ENCODE measurements around the gene MAPK8.

The MAPK8 gene

DNA sequence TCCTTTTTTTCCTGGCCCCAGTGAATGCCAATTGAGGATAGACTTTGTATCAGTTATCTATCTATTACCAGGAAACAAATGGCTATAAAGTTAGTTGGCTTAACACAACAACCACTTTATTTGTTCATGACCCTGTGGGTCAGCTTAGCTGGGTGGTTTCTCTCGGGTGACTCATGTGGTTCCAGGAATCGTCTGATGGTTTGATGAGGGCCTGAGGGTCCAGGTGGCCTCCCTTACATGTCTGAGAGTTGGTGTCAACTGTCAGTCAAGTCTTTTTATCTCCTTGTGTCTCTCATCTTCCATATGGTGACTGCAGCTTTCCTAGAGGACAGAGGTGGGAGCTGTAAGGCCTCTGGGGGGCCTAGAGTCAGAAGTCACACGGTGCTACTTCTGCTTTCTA, 15.3 kb upstream of the MAPK8 start:
- Histone ChIP-seq H3K27ac (ENCODE audit: low read depth, low read length) (no peak overlapping the region), H3K36me3 (ENCODE audit: insufficient read depth, low read length) (no peaks in the 10 kb centered on the region), H3K4me3 (ENCODE audit: low read depth, low read length) (no peak overlapping the region), H3K4me1 (ENCODE audit: control insufficient read depth, insufficient read depth, low read length, unreplicated experiment) (no peaks in the 10 kb centered on the region), H3K27me3 (ENCODE audit: insufficient read depth, low read length) (peaks cover 26% of the 10 kb centered on the region), H3K79me2 (ENCODE audit: control insufficient read depth, insufficient read depth, low read length, unreplicated experiment) (no peaks in the 10 kb centered on the region), H2AFZ (ENCODE audit: low read length, unreplicated experiment) (no peak overlapping the region)

GRCh38 chr10:48292616-48293015, 13.9 kb upstream of the MAPK8 start:
- H3K27ac ChIP-seq (ENCODE audit: low read depth, low read length): no peak overlapping the region
- H3K36me3 ChIP-seq (ENCODE audit: insufficient read depth, low read length): no peaks in the 10 kb centered on the region
- H3K27me3 ChIP-seq (ENCODE audit: insufficient read depth, low read length): peaks cover 15% of the 10 kb centered on the region; the same call in 1 of the 2 replicates
- H3K79me2 ChIP-seq (ENCODE audit: control insufficient read depth, insufficient read depth, low read length, unreplicated experiment): no peaks in the 10 kb centered on the region
- no peaks in the 10 kb centered on the region for H3K4me1 ChIP-seq (ENCODE audit: control insufficient read depth, insufficient read depth, low read length, unreplicated experiment)
- H2AFZ ChIP-seq (ENCODE audit: low read length, unreplicated experiment): no peak overlapping the region
- H3K4me3 ChIP-seq (ENCODE audit: low read depth, low read length): no peak overlapping the region

DNA sequence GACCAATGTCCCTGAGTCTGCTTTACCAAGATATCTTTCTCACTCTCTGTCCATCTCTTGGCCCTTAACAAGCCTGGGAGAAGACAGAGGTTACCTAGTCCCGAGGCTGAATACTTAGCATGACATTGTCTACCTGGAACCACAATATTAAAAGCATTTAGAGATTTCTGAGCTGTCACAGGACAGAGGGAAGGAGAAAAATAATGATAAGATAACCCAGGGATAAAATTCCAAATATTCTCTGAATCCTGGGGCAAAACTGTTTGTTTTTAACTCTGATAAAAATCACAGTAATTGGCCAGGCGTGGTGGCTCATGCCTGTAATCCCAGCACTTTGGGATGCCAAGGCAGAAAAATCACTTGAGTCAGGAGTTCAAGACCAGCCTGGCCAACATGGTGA, 12.0 kb upstream of the MAPK8 start:
- Histone ChIP-seq H3K4me3 (ENCODE audit: low read depth, low read length) (no peak overlapping the region), H3K27ac (ENCODE audit: low read depth, low read length) (no peak overlapping the region), H3K27me3 (ENCODE audit: insufficient read depth, low read length) (peaks cover 28% of the 10 kb centered on the region), H3K4me1 (ENCODE audit: control insufficient read depth, insufficient read depth, low read length, unreplicated experiment) (no peaks in the 10 kb centered on the region), H3K79me2 (ENCODE audit: control insufficient read depth, insufficient read depth, low read length, unreplicated experiment) (no peaks in the 10 kb centered on the region), H2AFZ (ENCODE audit: low read length, unreplicated experiment) (no peak overlapping the region), H3K36me3 (ENCODE audit: insufficient read depth, low read length) (no peaks in the 10 kb centered on the region)

- Histone ChIP-seq H3K4me3 (ENCODE audit: low read depth, low read length) (no peak overlapping the region), H3K36me3 (ENCODE audit: insufficient read depth, low read length) (no peaks in the 10 kb centered on the region), H3K27me3 (ENCODE audit: insufficient read depth, low read length) (peaks cover 47% of the 10 kb centered on the region), H3K4me1 (ENCODE audit: control insufficient read depth, insufficient read depth, low read length, unreplicated experiment) (no peaks in the 10 kb centered on the region), H2AFZ (ENCODE audit: low read length, unreplicated experiment) (no peak overlapping the region), H3K79me2 (ENCODE audit: control insufficient read depth, insufficient read depth, low read length, unreplicated experiment) (no peaks in the 10 kb centered on the region), H3K27ac (ENCODE audit: low read depth, low read length) (no peak overlapping the region)
These were observed 9.8 kb upstream of the MAPK8 start for GRCh38 chr10:48296576-48297098.

DNA sequence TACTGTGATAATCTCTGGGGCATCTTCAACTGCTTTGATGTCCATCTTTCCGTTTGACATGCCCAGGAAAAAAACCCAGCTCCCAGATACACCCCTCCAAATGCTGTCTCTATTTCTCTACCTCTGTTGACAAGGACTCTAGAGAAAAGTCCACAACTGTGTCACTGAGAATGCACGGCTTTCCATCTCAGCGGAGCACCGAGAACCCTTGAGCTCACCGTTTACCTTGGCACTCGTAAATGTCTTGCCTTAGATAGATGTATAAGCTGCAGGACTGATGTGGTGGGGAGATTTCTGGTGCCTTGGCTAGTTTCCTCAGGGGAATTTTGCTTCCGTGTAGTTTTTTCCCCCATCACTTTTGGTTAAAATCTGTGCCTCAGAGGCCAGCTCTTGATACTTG, 7.4 kb upstream of the MAPK8 start:
- H3K4me1 ChIP-seq (ENCODE audit: control insufficient read depth, insufficient read depth, low read length, unreplicated experiment): no peaks in the 10 kb centered on the region
- H3K4me3 ChIP-seq (ENCODE audit: low read depth, low read length): no peak overlapping the region
- peaks cover 60% of the 10 kb centered on the region for H3K27me3 ChIP-seq (ENCODE audit: insufficient read depth, low read length)
- no peak overlapping the region for H2AFZ ChIP-seq (ENCODE audit: low read length, unreplicated experiment)
- no peaks in the 10 kb centered on the region for H3K79me2 ChIP-seq (ENCODE audit: control insufficient read depth, insufficient read depth, low read length, unreplicated experiment)
- no peak overlapping the region for H3K27ac ChIP-seq (ENCODE audit: low read depth, low read length)
- no peaks in the 10 kb centered on the region for H3K36me3 ChIP-seq (ENCODE audit: insufficient read depth, low read length)

DNA sequence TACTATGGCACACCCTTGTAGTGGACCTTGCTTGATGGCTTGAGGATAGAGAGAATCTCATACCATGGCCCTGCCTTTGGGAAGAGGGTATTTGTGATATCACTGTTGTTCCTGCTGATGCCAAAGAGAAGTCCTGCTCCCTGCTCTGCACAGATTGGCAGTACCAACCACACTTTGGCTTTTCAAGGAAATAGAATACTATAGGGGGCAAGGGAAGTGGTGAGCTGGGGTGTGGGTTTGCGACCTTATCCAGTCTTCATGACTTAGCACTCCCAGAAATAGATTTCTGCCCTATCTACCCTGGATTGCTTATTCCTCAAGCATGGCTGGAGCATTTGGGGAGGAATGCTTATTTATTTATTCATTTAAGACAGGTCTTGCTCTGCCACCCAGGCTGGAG, 6.8 kb upstream of the MAPK8 start:
- H3K79me2 ChIP-seq (ENCODE audit: control insufficient read depth, insufficient read depth, low read length, unreplicated experiment): no peaks in the 10 kb centered on the region
- no peaks in the 10 kb centered on the region for H3K4me1 ChIP-seq (ENCODE audit: control insufficient read depth, insufficient read depth, low read length, unreplicated experiment)
- H3K4me3 ChIP-seq (ENCODE audit: low read depth, low read length): no peak overlapping the region
- H2AFZ ChIP-seq (ENCODE audit: low read length, unreplicated experiment): no peak overlapping the region
- H3K27me3 ChIP-seq (ENCODE audit: insufficient read depth, low read length): peaks cover 54% of the 10 kb centered on the region
- H3K36me3 ChIP-seq (ENCODE audit: insufficient read depth, low read length): no peaks in the 10 kb centered on the region
- H3K27ac ChIP-seq (ENCODE audit: low read depth, low read length): no peak overlapping the region

- no peak overlapping the region for H3K4me3 ChIP-seq (ENCODE audit: low read depth, low read length)
- no peak overlapping the region for H3K27ac ChIP-seq (ENCODE audit: low read depth, low read length)
- H3K79me2 ChIP-seq (ENCODE audit: control insufficient read depth, insufficient read depth, low read length, unreplicated experiment): no peaks in the 10 kb centered on the region
- H3K27me3 ChIP-seq (ENCODE audit: insufficient read depth, low read length): peaks cover 52% of the 10 kb centered on the region
- H3K36me3 ChIP-seq (ENCODE audit: insufficient read depth, low read length): no peaks in the 10 kb centered on the region
- no peaks in the 10 kb centered on the region for H3K4me1 ChIP-seq (ENCODE audit: control insufficient read depth, insufficient read depth, low read length, unreplicated experiment)
- H2AFZ ChIP-seq (ENCODE audit: low read length, unreplicated experiment): no peak overlapping the region
These were observed 5.9 kb upstream of the MAPK8 start for GRCh38 chr10:48300556-48300955.

- H3K79me2 ChIP-seq (ENCODE audit: control insufficient read depth, insufficient read depth, low read length, unreplicated experiment): peaks cover 9% of the 10 kb centered on the region
- no peaks in the 10 kb centered on the region for H3K36me3 ChIP-seq (ENCODE audit: insufficient read depth, low read length)
- peaks cover 4% of the 10 kb centered on the region for H3K4me1 ChIP-seq (ENCODE audit: control insufficient read depth, insufficient read depth, low read length, unreplicated experiment)
- H3K4me3 ChIP-seq (ENCODE audit: low read depth, low read length): no peak overlapping the region
- peaks cover 47% of the 10 kb centered on the region for H3K27me3 ChIP-seq (ENCODE audit: insufficient read depth, low read length)
- H3K27ac ChIP-seq (ENCODE audit: low read depth, low read length): no peak overlapping the region
- H2AFZ ChIP-seq (ENCODE audit: low read length, unreplicated experiment): no peak overlapping the region
These were observed 3.7 kb upstream of the MAPK8 start for GRCh38 chr10:48302515-48303476.

GRCh38 chr10:48305905-48306264, 592 bp upstream of the MAPK8 start:
- Histone ChIP-seq H3K27me3 (ENCODE audit: insufficient read depth, low read length) (peaks cover 20% of the 10 kb centered on the region), H2AFZ (ENCODE audit: low read length, unreplicated experiment) (peak overlapping the region; percentile 7), H3K4me1 (ENCODE audit: control insufficient read depth, insufficient read depth, low read length, unreplicated experiment) (peaks cover 21% of the 10 kb centered on the region), H3K27ac (ENCODE audit: low read depth, low read length) (no peak overlapping the region), H3K4me3 (ENCODE audit: low read depth, low read length) (peak overlapping the region; percentile 99), H3K36me3 (ENCODE audit: insufficient read depth, low read length) (no peaks in the 10 kb centered on the region), H3K79me2 (ENCODE audit: control insufficient read depth, insufficient read depth, low read length, unreplicated experiment) (peaks cover 37% of the 10 kb centered on the region)

DNA sequence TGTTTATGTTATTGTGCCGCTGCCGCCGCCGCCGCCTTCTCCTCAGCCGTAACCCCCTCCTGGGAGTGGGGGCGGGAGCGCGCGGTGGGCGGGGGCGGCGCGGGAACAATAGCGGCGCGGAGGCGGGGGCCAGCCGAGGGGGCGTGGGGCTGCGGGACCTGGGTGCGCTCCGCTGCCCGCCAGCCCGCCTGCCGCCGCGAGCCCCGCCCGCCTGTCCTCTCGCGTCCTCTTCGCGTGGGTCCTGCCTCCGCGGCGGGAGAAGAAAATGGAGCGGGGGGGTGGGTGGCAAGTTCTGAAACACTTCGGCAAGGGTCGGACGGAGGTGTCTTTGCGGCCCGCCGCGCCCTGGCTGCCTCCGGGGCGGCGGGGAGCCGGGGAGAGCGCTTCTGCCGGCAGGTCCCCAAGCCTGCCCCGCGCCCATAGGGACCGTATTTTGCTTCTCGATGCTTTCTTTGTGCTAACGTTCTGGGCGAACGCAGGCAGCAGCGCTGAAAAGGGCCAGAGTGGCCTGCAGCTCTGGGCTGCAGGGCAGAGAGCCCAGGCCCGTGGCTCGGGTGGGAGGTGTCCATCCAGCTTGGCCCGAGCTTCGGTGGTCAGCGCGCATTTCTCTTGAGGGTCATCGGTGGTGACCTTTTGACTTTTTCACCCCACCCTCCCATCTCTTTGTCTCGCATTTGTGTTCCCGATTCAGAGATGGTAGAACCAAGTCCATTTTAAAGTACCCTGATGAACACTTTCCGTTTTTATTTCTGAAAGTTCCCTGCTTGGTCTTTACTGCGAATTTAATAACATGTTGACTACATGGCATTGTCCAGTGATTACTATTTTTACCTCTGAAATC, 613 bp downstream of the MAPK8 start:
- H3K36me3 ChIP-seq (ENCODE audit: insufficient read depth, low read length): no peaks in the 10 kb centered on the region
- H2AFZ ChIP-seq (ENCODE audit: low read length, unreplicated experiment): peak overlapping the region; percentile 90
- H3K4me1 ChIP-seq (ENCODE audit: control insufficient read depth, insufficient read depth, low read length, unreplicated experiment): peaks cover 21% of the 10 kb centered on the region
- peaks cover 49% of the 10 kb centered on the region for H3K79me2 ChIP-seq (ENCODE audit: control insufficient read depth, insufficient read depth, low read length, unreplicated experiment)
- peaks cover 11% of the 10 kb centered on the region for H3K27me3 ChIP-seq (ENCODE audit: insufficient read depth, low read length)
- H3K27ac ChIP-seq (ENCODE audit: low read depth, low read length): peak overlapping the region; percentile 73; the same call in 1 of the 2 replicates
- peak overlapping the region; percentile 99 for H3K4me3 ChIP-seq (ENCODE audit: low read depth, low read length)
